Measurements from ENCODE around the gene DLX4. TPM values are rescaled to one million over a fixed set of nuclear protein-coding genes. Genes with fewer than 3 reads are reported as not detected.

DLX4 gene
- total and polyA plus RNA-seq, 10 of the 15 experiments (the other 5 are each of a cell fraction or from before 2014, with no cell fraction given) = 0.05 to 0.29 (median 0.15) TPM

DNA sequence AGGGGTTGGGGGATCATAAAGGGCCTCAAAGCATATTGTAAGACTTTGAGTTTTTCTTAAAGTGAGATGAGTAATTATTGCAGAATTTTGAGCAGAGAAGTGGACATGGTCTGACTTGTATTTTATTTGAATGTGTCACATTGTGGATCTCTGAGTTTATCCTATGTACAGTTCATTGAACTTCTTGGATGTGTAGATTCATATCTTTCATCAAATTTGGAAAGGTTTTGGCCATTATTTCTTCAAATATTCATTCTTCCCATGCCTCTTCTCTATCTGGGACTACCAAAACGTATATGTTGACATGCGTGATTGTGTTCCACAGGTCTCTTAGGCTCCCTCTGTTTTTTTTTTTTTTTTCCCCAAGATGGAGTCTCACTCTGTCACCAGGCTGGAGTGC, 40.3 kb downstream of the DLX4 start:
- H3K9ac ChIP-seq (ENCODE audit: control insufficient read depth, insufficient read depth, low read length) = no peak overlapping the region
- no peak overlapping the region for H3K4me2 ChIP-seq (ENCODE audit: control insufficient read depth, insufficient read depth)
- 100% methylated on average over 2 of the region's 2 CpGs for WGBS (ENCODE audit: insufficient coverage, insufficient replicate concordance, low lambda C conversion rate, missing lambda C conversion rate)
- no peak overlapping the region for H3K27ac ChIP-seq (ENCODE audit: control insufficient read depth, insufficient read depth)
- intact Hi-C loops (cut with micrococcal nuclease; ENCODE audit: unreplicated experiment) = loop anchor here (5.0 kb wide), 1 partner anchor 288 kb away; no protein-coding TSS in a partner anchor
- FAIRE-seq (no peak), DNase-seq (ENCODE audit: low read depth, low spot score) (no peak), ATAC-seq (no peak)
- H3K36me3 ChIP-seq (ENCODE audit: control insufficient read depth in 2 of 2, insufficient read depth in 2 of 2, low read length in 1 of 2) = no peaks in the 10 kb centered on the region
- CTCF ChIA-PET = interaction anchor here (2.1 kb wide), 1 partner anchor 13 kb away, joined by 7 read pairs; no protein-coding TSS in a partner anchor
- peaks cover 5% of the 10 kb centered on the region; the same call in 2 of the 3 replicates for H3K9me3 ChIP-seq (replicated peaks; ENCODE audit: control insufficient read depth, insufficient read depth, low read length)
- H4K20me1 ChIP-seq (ENCODE audit: control insufficient read depth, insufficient read depth) = no peaks in the 10 kb centered on the region
- RAD21 ChIA-PET (ENCODE audit: unreplicated experiment) = no interaction called here
- H3K79me2 ChIP-seq (ENCODE audit: control insufficient read depth, insufficient read depth, low read length) = no peaks in the 10 kb centered on the region
- in situ Hi-C loops (cut with MboI) = no loop called here
- H3K4me3 ChIP-seq = no peak overlapping the region
- H3K27me3 ChIP-seq (replicated peaks in 1 of 2; ENCODE audit: control insufficient read depth in 2 of 2, insufficient read depth in 2 of 2, low read length in 1 of 2) = no peaks in the 10 kb centered on the region
- SMC1A ChIA-PET (ENCODE audit: uncharacterized antibody, unreplicated experiment) = no interaction called here
- TF ChIP-seq, protein P1, sequence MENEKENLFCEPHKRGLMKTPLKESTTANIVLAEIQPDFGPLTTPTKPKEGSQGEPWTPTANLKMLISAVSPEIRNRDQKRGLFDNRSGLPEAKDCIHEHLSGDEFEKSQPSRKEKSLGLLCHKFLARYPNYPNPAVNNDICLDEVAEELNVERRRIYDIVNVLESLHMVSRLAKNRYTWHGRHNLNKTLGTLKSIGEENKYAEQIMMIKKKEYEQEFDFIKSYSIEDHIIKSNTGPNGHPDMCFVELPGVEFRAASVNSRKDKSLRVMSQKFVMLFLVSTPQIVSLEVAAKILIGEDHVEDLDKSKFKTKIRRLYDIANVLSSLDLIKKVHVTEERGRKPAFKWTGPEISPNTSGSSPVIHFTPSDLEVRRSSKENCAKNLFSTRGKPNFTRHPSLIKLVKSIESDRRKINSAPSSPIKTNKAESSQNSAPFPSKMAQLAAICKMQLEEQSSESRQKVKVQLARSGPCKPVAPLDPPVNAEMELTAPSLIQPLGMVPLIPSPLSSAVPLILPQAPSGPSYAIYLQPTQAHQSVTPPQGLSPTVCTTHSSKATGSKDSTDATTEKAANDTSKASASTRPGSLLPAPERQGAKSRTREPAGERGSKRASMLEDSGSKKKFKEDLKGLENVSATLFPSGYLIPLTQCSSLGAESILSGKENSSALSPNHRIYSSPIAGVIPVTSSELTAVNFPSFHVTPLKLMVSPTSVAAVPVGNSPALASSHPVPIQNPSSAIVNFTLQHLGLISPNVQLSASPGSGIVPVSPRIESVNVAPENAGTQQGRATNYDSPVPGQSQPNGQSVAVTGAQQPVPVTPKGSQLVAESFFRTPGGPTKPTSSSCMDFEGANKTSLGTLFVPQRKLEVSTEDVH (IDR thresholded peaks at IDR 0.05; ENCODE audit: low read depth, partially characterized antibody) = no peak
- TF ChIP-seq ASH2L (IDR thresholded peaks at IDR 0.05; ENCODE audit: borderline replicate concordance, low read depth) (no peak), KDM1A (IDR thresholded peaks at IDR 0.05; ENCODE audit: borderline replicate concordance) (no peak), SIN3A (IDR thresholded peaks at IDR 0.05; ENCODE audit: low read depth, low read length) (no peak), YY1 (IDR thresholded peaks at IDR 0.05; ENCODE audit: low read depth, low read length) (no peak), TCF12 (IDR thresholded peaks at IDR 0.05; ENCODE audit: low read depth, low read length) (no peak), CBX5 (IDR thresholded peaks at IDR 0.05; ENCODE audit: low read depth) (no peak), EGR1 (IDR thresholded peaks at IDR 0.05; ENCODE audit: borderline replicate concordance in 1 of 2, low read depth in 2 of 2, low read length in 2 of 2) (no peak), MTA2 (IDR thresholded peaks at IDR 0.05; ENCODE audit: low read depth) (no peak), EP300 (IDR thresholded peaks at IDR 0.05; ENCODE audit: borderline replicate concordance in 1 of 2, control insufficient read depth in 1 of 2, low read depth in 2 of 2, low read length in 2 of 2) (no peak), RELA (IDR thresholded peaks at IDR 0.05; ENCODE audit: borderline replicate concordance, partially characterized antibody) (no peak), IKZF2 (IDR thresholded peaks at IDR 0.05) (no peak), CBFB (IDR thresholded peaks at IDR 0.05; ENCODE audit: low read depth) (no peak), NFIC (IDR thresholded peaks at IDR 0.05; ENCODE audit: low read depth, low read length) (no peak), HCFC1 (IDR thresholded peaks at IDR 0.05; ENCODE audit: low read length) (no peak), ZBTB40 (IDR thresholded peaks at IDR 0.05; ENCODE audit: borderline replicate concordance) (no peak), ZNF384 (IDR thresholded peaks at IDR 0.05; ENCODE audit: borderline replicate concordance, low read depth, low read length) (no peak)
- POLR2A ChIA-PET = no interaction called here
- no TSS peak for BruUV-seq (replicated peaks)
- H3K4me1 ChIP-seq (ENCODE audit: control insufficient read depth, insufficient read depth, low read length) = peaks cover 7% of the 10 kb centered on the region
- H2AFZ ChIP-seq (ENCODE audit: control insufficient read depth, low read depth, low read length) = no peak overlapping the region
